ENCODE results near the gene AKT3. TPM values are rescaled to one million over a fixed set of nuclear protein-coding genes. Genes with fewer than 3 reads are reported as not detected.
A peak's percentile ranks its signal among the peaks of the same experiment; 100 is the strongest.

The AKT3 gene
- total and polyA plus RNA-seq, 8 donors, result 5.5 to 100 (median 13.8) TPM

GRCh38 chr1:243712242-243712641 is 137.8 kb downstream of the AKT3 start:
- TF ChIP-seq EP300 (IDR thresholded peaks at IDR 0.05) (no peak), CTCF (IDR thresholded peaks at IDR 0.05) (no peak), POLR2A (IDR thresholded peaks at IDR 0.05) (no peak), POLR2AphosphoS5 (IDR thresholded peaks at IDR 0.05) (no peak)
- Histone ChIP-seq H3K27ac (no peak overlapping the region), H3K4me1 (peaks cover 0 to 41% (median 9%) of the 10 kb centered on the region in 4 donors), H3K9me3 (no peaks in the 10 kb centered on the region), H3K4me3 (no peak overlapping the region), H3K27me3 (no peaks in the 10 kb centered on the region), H3K36me3 (no peaks in the 10 kb centered on the region)
- no peak for DNase-seq
- intact Hi-C loops (cut with DNase I; ENCODE audit: low total_unique reads), result no loop called here
- 66 to 79% (median 74%) methylated on average over 5 of the region's 5 CpGs for WGBS, 5 donors

- Histone ChIP-seq H3K9me3 (no peaks in the 10 kb centered on the region), H3K27me3 (no peaks in the 10 kb centered on the region), H3K27ac (no peak overlapping the region), H3K36me3 (no peaks in the 10 kb centered on the region), H3K4me1 (peaks cover 0 to 36% (median 9%) of the 10 kb centered on the region in 4 donors), H3K4me3 (no peak overlapping the region)
- DNase-seq, result no peak
- WGBS, 5 donors, result 60 to 88% (median 81%) methylated on average over 4 of the region's 4 CpGs
- intact Hi-C loops (cut with DNase I; ENCODE audit: low total_unique reads), result no loop called here
- TF ChIP-seq POLR2AphosphoS5 (IDR thresholded peaks at IDR 0.05) (no peak), CTCF (IDR thresholded peaks at IDR 0.05) (no peak), EP300 (IDR thresholded peaks at IDR 0.05) (no peak)
Observed at GRCh38 chr1:243710467-243710866, 139.6 kb downstream of the AKT3 start.

- Histone ChIP-seq H3K9me3 (no peaks in the 10 kb centered on the region), H3K4me1 (peaks cover 0 to 16% (median 8%) of the 10 kb centered on the region in 4 donors), H3K4me3 (no peak overlapping the region), H3K27me3 (no peaks in the 10 kb centered on the region), H3K27ac (no peak overlapping the region), H3K36me3 (no peaks in the 10 kb centered on the region)
- TF ChIP-seq EP300 (IDR thresholded peaks at IDR 0.05) (no peak), POLR2AphosphoS5 (IDR thresholded peaks at IDR 0.05) (no peak), POLR2A (IDR thresholded peaks at IDR 0.05) (no peak), CTCF (IDR thresholded peaks at IDR 0.05) (peak in 1 of 7 experiments; percentile 9)
- peak in 1 of 2 donors; percentile 14 for DNase-seq
- intact Hi-C loops (cut with DNase I; ENCODE audit: low total_unique reads), result no loop called here
- 58 to 70% (median 66%) methylated on average over 3 of the region's 3 CpGs for WGBS, 5 donors
Observed at GRCh38 chr1:243708210-243708609, 141.8 kb downstream of the AKT3 start.

- no peak overlapping the region for H3K27ac ChIP-seq
- intact Hi-C loops (cut with DNase I; ENCODE audit: low total_unique reads), result no loop called here
- no peaks in the 10 kb centered on the region for H3K9me3 ChIP-seq
- no peak for DNase-seq
- 79 to 94% (median 91%) methylated on average over 2 of the region's 2 CpGs for WGBS, 5 donors
- no peaks in the 10 kb centered on the region for H3K4me1 ChIP-seq
- H3K27me3 ChIP-seq, result no peaks in the 10 kb centered on the region
- TF ChIP-seq CTCF (IDR thresholded peaks at IDR 0.05) (no peak), POLR2A (IDR thresholded peaks at IDR 0.05) (no peak), POLR2AphosphoS5 (IDR thresholded peaks at IDR 0.05) (no peak), EP300 (IDR thresholded peaks at IDR 0.05) (no peak)
- H3K36me3 ChIP-seq, result no peaks in the 10 kb centered on the region
- H3K4me3 ChIP-seq, result no peak overlapping the region
Observed at GRCh38 chr1:243706563-243706962, 143.5 kb downstream of the AKT3 start.
